Measurements from ENCODE around the gene ENTR1. TPM values are rescaled to one million over a fixed set of nuclear protein-coding genes. Genes with fewer than 3 reads are reported as not detected.
A peak's percentile ranks its signal among the peaks of the same experiment; 100 is the strongest.

ENTR1 gene
- total RNA-seq, 1 donor from 2014 or later, result 57.9 TPM

- peak overlapping the region; percentile 85 for H3K27ac Mint-ChIP-seq (ENCODE audit: unreplicated experiment)
Measured at GRCh38 chr9:136372006-136372405, 38.4 kb downstream of the ENTR1 start.

GRCh38 chr9:136371533-136371880 lies 38.9 kb downstream of the ENTR1 start:
- DNase-seq (ENCODE audit: extremely low spot score, unreplicated experiment), result no peak
- Mint-ChIP-seq H3K27ac (ENCODE audit: unreplicated experiment) (no peak overlapping the region), H3K36me3 (ENCODE audit: unreplicated experiment) (no peaks in the 10 kb centered on the region)

More at GRCh38 chr9:136372006-136372405, 38.4 kb downstream of the ENTR1 start:
- Mint-ChIP-seq H3K4me1 (ENCODE audit: unreplicated experiment) (peaks cover 16% of the 10 kb centered on the region), H3K9me3 (ENCODE audit: unreplicated experiment) (no peaks in the 10 kb centered on the region), H3K27me3 (ENCODE audit: unreplicated experiment) (no peaks in the 10 kb centered on the region), H3K4me3 (ENCODE audit: unreplicated experiment) (no peak overlapping the region), H3K36me3 (ENCODE audit: unreplicated experiment) (no peaks in the 10 kb centered on the region)
- DNase-seq (ENCODE audit: extremely low spot score, unreplicated experiment), result no peak
- no peak for TF ChIP-seq CTCF (IDR thresholded peaks at IDR 0.05)

GRCh38 chr9:136370687-136371532 lies 39.5 kb downstream of the ENTR1 start:
- Mint-ChIP-seq H3K36me3 (ENCODE audit: unreplicated experiment) (no peaks in the 10 kb centered on the region), H3K27ac (ENCODE audit: unreplicated experiment) (no peak overlapping the region), H3K9me3 (ENCODE audit: unreplicated experiment) (no peaks in the 10 kb centered on the region), H3K4me3 (ENCODE audit: unreplicated experiment) (no peak overlapping the region), H3K4me1 (ENCODE audit: unreplicated experiment) (peaks cover 16% of the 10 kb centered on the region), H3K27me3 (ENCODE audit: unreplicated experiment) (no peaks in the 10 kb centered on the region)
- DNase-seq (ENCODE audit: extremely low spot score, unreplicated experiment), result no peak
- no peak for TF ChIP-seq CTCF (IDR thresholded peaks at IDR 0.05)

More at GRCh38 chr9:136371533-136371880, 38.9 kb downstream of the ENTR1 start:
- no peak for TF ChIP-seq CTCF (IDR thresholded peaks at IDR 0.05)
- Mint-ChIP-seq H3K27me3 (ENCODE audit: unreplicated experiment) (no peaks in the 10 kb centered on the region), H3K4me3 (ENCODE audit: unreplicated experiment) (no peak overlapping the region), H3K9me3 (ENCODE audit: unreplicated experiment) (no peaks in the 10 kb centered on the region), H3K4me1 (ENCODE audit: unreplicated experiment) (peaks cover 16% of the 10 kb centered on the region)

GRCh38 chr9:136370037-136370436 lies 40.4 kb downstream of the ENTR1 start:
- TF ChIP-seq CTCF (IDR thresholded peaks at IDR 0.05), result no peak
- Mint-ChIP-seq H3K9me3 (ENCODE audit: unreplicated experiment) (no peaks in the 10 kb centered on the region), H3K36me3 (ENCODE audit: unreplicated experiment) (no peaks in the 10 kb centered on the region), H3K4me1 (ENCODE audit: unreplicated experiment) (peaks cover 16% of the 10 kb centered on the region), H3K27ac (ENCODE audit: unreplicated experiment) (no peak overlapping the region), H3K27me3 (ENCODE audit: unreplicated experiment) (no peaks in the 10 kb centered on the region), H3K4me3 (ENCODE audit: unreplicated experiment) (no peak overlapping the region)
- no peak for DNase-seq (ENCODE audit: extremely low spot score, unreplicated experiment)

- Mint-ChIP-seq H3K4me3 (ENCODE audit: unreplicated experiment) (no peak overlapping the region), H3K36me3 (ENCODE audit: unreplicated experiment) (no peaks in the 10 kb centered on the region), H3K9me3 (ENCODE audit: unreplicated experiment) (no peaks in the 10 kb centered on the region), H3K27ac (ENCODE audit: unreplicated experiment) (no peak overlapping the region), H3K4me1 (ENCODE audit: unreplicated experiment) (peaks cover 13% of the 10 kb centered on the region), H3K27me3 (ENCODE audit: unreplicated experiment) (no peaks in the 10 kb centered on the region)
- no peak for DNase-seq (ENCODE audit: extremely low spot score, unreplicated experiment)
- TF ChIP-seq CTCF (IDR thresholded peaks at IDR 0.05), result no peak
Measured at GRCh38 chr9:136368190-136368589, 42.2 kb downstream of the ENTR1 start.
